ENCODE measurements around the gene WSB2. TPM values are rescaled to one million over a fixed set of nuclear protein-coding genes. Genes with fewer than 3 reads are reported as not detected.

The WSB2 gene
- total and polyA plus RNA-seq, 10 of the 15 experiments (the other 5 are each of a cell fraction or from before 2014, with no cell fraction given): 18.3 to 82.6 (median 43.7) TPM

DNA sequence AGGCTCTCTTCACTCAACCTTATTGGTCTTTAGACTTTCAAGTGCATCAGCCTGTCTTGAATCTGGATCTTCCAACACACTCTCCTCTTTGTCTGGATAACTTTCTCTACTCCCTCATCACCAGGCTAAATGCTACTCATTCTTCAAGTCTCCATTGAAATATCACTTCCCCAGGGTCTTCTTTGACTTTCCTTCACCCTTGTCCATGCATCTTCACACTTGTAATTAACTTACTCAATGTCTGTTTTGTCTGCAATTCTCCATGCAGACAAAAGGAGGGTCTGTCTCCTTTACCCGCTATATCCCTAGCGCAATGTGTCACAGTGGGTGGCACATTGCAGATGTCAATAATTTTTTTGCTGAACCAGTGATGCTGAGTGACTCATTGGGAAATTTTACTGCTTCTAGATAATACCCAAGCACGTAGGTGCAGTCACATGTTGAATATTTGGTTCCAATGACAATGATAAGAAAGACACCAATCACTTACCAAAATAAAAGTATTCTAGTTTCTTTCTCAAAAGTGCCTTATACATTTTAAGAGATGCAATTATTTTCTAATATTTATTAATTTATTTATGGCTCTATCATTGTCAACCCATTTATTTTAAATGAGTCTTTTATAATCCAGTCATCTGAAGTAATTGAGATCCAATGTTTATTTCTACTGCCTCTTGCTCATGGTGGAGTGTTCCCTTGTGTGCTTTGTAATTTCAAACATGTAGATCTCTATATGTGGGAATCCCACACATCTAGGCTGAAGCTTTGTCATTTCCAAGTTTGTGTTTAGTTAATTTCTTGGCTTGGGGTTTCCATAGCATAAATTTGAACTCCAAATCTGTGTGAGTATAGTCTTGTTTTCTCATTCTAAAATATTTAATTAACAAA, 66.2 kb downstream of the WSB2 start:
- no TSS peak for BruUV-seq (replicated peaks)
- no peak overlapping the region for H3K4me3 ChIP-seq
- no peak overlapping the region for H3K27ac ChIP-seq (ENCODE audit: control insufficient read depth, insufficient read depth)
- SMC1A ChIA-PET (ENCODE audit: uncharacterized antibody, unreplicated experiment): no interaction called here
- ATAC-seq (no peak), FAIRE-seq (no peak), DNase-seq (ENCODE audit: low read depth, low spot score) (no peak)
- intact Hi-C loops (cut with micrococcal nuclease; ENCODE audit: unreplicated experiment): no loop called here
- no peak overlapping the region for H2AFZ ChIP-seq (ENCODE audit: control insufficient read depth, low read depth, low read length)
- RAD21 ChIA-PET (ENCODE audit: unreplicated experiment): no interaction called here
- no peaks in the 10 kb centered on the region for H3K36me3 ChIP-seq (ENCODE audit: control insufficient read depth in 2 of 2, insufficient read depth in 2 of 2, low read length in 1 of 2)
- TF ChIP-seq GABPA (IDR thresholded peaks at IDR 0.05; ENCODE audit: low read depth) (no peak), RAD51 (IDR thresholded peaks at IDR 0.05) (no peak), TBL1XR1 (IDR thresholded peaks at IDR 0.05; ENCODE audit: low read depth, low read length) (no peak), CBX5 (IDR thresholded peaks at IDR 0.05; ENCODE audit: low read depth) (no peak), YY1 (IDR thresholded peaks at IDR 0.05; ENCODE audit: low read depth, low read length) (no peak), SMAD5 (IDR thresholded peaks at IDR 0.05; ENCODE audit: low read depth) (no peak), ZNF24 (IDR thresholded peaks at IDR 0.05) (no peak), IKZF2 (IDR thresholded peaks at IDR 0.05) (no peak), HDAC6 (IDR thresholded peaks at IDR 0.05; ENCODE audit: unreplicated experiment) (no peak)
- TF ChIP-seq, protein P1, sequence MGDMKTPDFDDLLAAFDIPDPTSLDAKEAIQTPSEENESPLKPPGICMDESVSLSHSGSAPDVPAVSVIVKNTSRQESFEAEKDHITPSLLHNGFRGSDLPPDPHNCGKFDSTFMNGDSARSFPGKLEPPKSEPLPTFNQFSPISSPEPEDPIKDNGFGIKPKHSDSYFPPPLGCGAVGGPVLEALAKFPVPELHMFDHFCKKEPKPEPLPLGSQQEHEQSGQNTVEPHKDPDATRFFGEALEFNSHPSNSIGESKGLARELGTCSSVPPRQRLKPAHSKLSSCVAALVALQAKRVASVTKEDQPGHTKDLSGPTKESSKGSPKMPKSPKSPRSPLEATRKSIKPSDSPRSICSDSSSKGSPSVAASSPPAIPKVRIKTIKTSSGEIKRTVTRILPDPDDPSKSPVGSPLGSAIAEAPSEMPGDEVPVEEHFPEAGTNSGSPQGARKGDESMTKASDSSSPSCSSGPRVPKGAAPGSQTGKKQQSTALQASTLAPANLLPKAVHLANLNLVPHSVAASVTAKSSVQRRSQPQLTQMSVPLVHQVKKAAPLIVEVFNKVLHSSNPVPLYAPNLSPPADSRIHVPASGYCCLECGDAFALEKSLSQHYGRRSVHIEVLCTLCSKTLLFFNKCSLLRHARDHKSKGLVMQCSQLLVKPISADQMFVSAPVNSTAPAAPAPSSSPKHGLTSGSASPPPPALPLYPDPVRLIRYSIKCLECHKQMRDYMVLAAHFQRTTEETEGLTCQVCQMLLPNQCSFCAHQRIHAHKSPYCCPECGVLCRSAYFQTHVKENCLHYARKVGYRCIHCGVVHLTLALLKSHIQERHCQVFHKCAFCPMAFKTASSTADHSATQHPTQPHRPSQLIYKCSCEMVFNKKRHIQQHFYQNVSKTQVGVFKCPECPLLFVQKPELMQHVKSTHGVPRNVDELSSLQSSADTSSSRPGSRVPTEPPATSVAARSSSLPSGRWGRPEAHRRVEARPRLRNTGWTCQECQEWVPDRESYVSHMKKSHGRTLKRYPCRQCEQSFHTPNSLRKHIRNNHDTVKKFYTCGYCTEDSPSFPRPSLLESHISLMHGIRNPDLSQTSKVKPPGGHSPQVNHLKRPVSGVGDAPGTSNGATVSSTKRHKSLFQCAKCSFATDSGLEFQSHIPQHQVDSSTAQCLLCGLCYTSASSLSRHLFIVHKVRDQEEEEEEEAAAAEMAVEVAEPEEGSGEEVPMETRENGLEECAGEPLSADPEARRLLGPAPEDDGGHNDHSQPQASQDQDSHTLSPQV (IDR thresholded peaks at IDR 0.05): no peak
- TF ChIP-seq, protein P2, sequence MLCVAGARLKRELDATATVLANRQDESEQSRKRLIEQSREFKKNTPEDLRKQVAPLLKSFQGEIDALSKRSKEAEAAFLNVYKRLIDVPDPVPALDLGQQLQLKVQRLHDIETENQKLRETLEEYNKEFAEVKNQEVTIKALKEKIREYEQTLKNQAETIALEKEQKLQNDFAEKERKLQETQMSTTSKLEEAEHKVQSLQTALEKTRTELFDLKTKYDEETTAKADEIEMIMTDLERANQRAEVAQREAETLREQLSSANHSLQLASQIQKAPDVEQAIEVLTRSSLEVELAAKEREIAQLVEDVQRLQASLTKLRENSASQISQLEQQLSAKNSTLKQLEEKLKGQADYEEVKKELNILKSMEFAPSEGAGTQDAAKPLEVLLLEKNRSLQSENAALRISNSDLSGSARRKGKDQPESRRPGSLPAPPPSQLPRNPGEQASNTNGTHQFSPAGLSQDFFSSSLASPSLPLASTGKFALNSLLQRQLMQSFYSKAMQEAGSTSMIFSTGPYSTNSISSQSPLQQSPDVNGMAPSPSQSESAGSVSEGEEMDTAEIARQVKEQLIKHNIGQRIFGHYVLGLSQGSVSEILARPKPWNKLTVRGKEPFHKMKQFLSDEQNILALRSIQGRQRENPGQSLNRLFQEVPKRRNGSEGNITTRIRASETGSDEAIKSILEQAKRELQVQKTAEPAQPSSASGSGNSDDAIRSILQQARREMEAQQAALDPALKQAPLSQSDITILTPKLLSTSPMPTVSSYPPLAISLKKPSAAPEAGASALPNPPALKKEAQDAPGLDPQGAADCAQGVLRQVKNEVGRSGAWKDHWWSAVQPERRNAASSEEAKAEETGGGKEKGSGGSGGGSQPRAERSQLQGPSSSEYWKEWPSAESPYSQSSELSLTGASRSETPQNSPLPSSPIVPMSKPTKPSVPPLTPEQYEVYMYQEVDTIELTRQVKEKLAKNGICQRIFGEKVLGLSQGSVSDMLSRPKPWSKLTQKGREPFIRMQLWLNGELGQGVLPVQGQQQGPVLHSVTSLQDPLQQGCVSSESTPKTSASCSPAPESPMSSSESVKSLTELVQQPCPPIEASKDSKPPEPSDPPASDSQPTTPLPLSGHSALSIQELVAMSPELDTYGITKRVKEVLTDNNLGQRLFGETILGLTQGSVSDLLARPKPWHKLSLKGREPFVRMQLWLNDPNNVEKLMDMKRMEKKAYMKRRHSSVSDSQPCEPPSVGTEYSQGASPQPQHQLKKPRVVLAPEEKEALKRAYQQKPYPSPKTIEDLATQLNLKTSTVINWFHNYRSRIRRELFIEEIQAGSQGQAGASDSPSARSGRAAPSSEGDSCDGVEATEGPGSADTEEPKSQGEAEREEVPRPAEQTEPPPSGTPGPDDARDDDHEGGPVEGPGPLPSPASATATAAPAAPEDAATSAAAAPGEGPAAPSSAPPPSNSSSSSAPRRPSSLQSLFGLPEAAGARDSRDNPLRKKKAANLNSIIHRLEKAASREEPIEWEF (IDR thresholded peaks at IDR 0.05; ENCODE audit: insufficient replicate concordance, low read depth, low read length): no peak
- CTCF ChIA-PET: no interaction called here
- H3K4me1 ChIP-seq (ENCODE audit: control insufficient read depth, insufficient read depth, low read length): no peaks in the 10 kb centered on the region
- 26% methylated on average over 3 of the region's 3 CpGs for WGBS (ENCODE audit: insufficient coverage, insufficient replicate concordance, low lambda C conversion rate, missing lambda C conversion rate)
- no peak overlapping the region for H3K4me2 ChIP-seq (ENCODE audit: control insufficient read depth, insufficient read depth)
- in situ Hi-C loops (cut with MboI): no loop called here
- H3K9me3 ChIP-seq (replicated peaks; ENCODE audit: control insufficient read depth, insufficient read depth, low read length): no peaks in the 10 kb centered on the region; the same call in 2 of the 3 replicates
- H3K79me2 ChIP-seq (ENCODE audit: control insufficient read depth, insufficient read depth, low read length): no peaks in the 10 kb centered on the region
- POLR2A ChIA-PET: no interaction called here
- no peak overlapping the region for H3K9ac ChIP-seq (ENCODE audit: control insufficient read depth, insufficient read depth, low read length)
- no peaks in the 10 kb centered on the region for H3K27me3 ChIP-seq (replicated peaks in 1 of 2; ENCODE audit: control insufficient read depth in 2 of 2, insufficient read depth in 2 of 2, low read length in 1 of 2)
- H4K20me1 ChIP-seq (ENCODE audit: control insufficient read depth, insufficient read depth): no peaks in the 10 kb centered on the region
